GM23248 (cell line): Measurements from ENCODE around the gene ANKRD37. TPM values are rescaled to one million over a fixed set of nuclear protein-coding genes. Genes with fewer than 3 reads are reported as not detected.

Experiments
- DNase-seq: peaks from one replicate; pipeline ENCODE4 v3.0.0-alpha.2; 2015
- H2AFZ ChIP-seq: fragments of 200-600 bp; sonication (generic); 2 replicates; pipeline ENCODE4 v1.6.1; 2016; ENCODE audit warnings: antibody characterized with exemption
- H3F3A ChIP-seq: fragments of 200-600 bp; sonication (generic); 2 replicates; pipeline ENCODE4 v1.6.1; 2016; ENCODE audit warnings: mild to moderate bottlenecking, antibody characterized with exemption, mixed run types; ENCODE audit not compliant: insufficient read depth
- H3K27ac ChIP-seq: fragments of 200-600 bp; sonication (generic); 2 replicates; pipeline ENCODE4 v1.5.1; 2016; ENCODE audit warnings: mild to moderate bottlenecking
- H3K27me3 ChIP-seq: fragments of 200-600 bp; sonication (generic); replicated peaks from 2 replicates; pipeline ENCODE4 v1.6.1; 2016; ENCODE audit warnings: mild to moderate bottlenecking; ENCODE audit not compliant: insufficient read depth
- H3K36me3 ChIP-seq: fragments of 200-600 bp; sonication (generic); 2 replicates; pipeline ENCODE4 v1.6.1; 2016; ENCODE audit warnings: low read depth, mild to moderate bottlenecking
- H3K4me1 ChIP-seq: fragments of 200-600 bp; sonication (generic); 2 replicates; pipeline ENCODE4 v1.6.1; 2016; ENCODE audit warnings: mild to moderate bottlenecking; ENCODE audit not compliant: insufficient read depth
- H3K4me2 ChIP-seq: fragments of 200-600 bp; sonication (generic); one replicate; pipeline ENCODE4 v1.6.1; 2016; ENCODE audit warnings: mild to moderate bottlenecking; ENCODE audit not compliant: unreplicated experiment
- H3K4me3 ChIP-seq: fragments of 200-600 bp; sonication (generic); 2 replicates; pipeline ENCODE4 v1.5.1; 2016; ENCODE audit warnings: mild to moderate bottlenecking
- H3K79me2 ChIP-seq: fragments of 200-600 bp; sonication (generic); 2 replicates; pipeline ENCODE4 v1.6.1; 2016; ENCODE audit warnings: mild to moderate bottlenecking; ENCODE audit not compliant: insufficient read depth
- H3K9ac ChIP-seq: fragments of 200-600 bp; sonication (generic); 2 replicates; pipeline ENCODE4 v1.6.1; 2016; ENCODE audit warnings: mild to moderate bottlenecking
- H3K9me2 ChIP-seq: fragments of 200-600 bp; sonication (generic); 2 replicates; pipeline ENCODE4 v1.6.1; 2016; ENCODE audit warnings: mixed run types, mild to moderate bottlenecking, moderate library complexity; ENCODE audit not compliant: insufficient read depth
- H3K9me3 ChIP-seq: fragments of 200-600 bp; sonication (generic); one replicate; pipeline ENCODE4 v1.6.1; 2017; ENCODE audit warnings: low read depth
- H4K20me1 ChIP-seq: fragments of 200-600 bp; sonication (generic); 2 replicates; pipeline ENCODE4 v1.6.0; 2016; ENCODE audit not compliant: insufficient read depth
- EZH2 ChIP-seq: fragments of 200-600 bp; sonication (generic); IDR thresholded peaks from 2 replicates; pipeline ENCODE4 v1.6.1; 2018; ENCODE audit warnings: antibody characterized with exemption, mild to moderate bottlenecking; ENCODE audit not compliant: insufficient read depth, poor library complexity, severe bottlenecking
- EZH2phosphoT487 ChIP-seq: fragments of 200-600 bp; sonication (generic); IDR thresholded peaks from 2 replicates; pipeline ENCODE4 v1.6.1; 2018; ENCODE audit warnings: antibody characterized with exemption, moderate library complexity, mild to moderate bottlenecking, low read depth; ENCODE audit not compliant: insufficient read depth
- WGBS, 2 experiments: methylation state at CpG; one replicate each; pipeline ENCODE4 v1.1.6; 2015 to 2017; ENCODE audit warnings: low lambda C conversion rate in 2 of 2, low coverage in 1 of 2; ENCODE audit errors: missing lambda C conversion rate in 2 of 2; 5-methylcytosine and 5-hydroxymethylcytosine counted together
- in situ Hi-C: fragments of 300-500 bp; cut with MboI; formaldehyde crosslinking; loops from 2 replicates; pipeline ENCODE4 v1.15.0; 2020
- polyA plus RNA-seq: library from polyadenylated mRNA; unstranded; fragments of >200 nt; fragmentation: Nextera tagmentation; extraction: Ambion mirVana; gene quantifications from 2 replicates; pipeline ENCODE4 v1.2.1, GENCODE V29; 2016
- small RNA-seq: library from RNA; depleted of rRNA; stranded (forward); fragments of <200 nt; gene quantifications from one replicate; pipeline ENCODE3, GENCODE V24; 2014; ENCODE audit warnings: low read depth, low replicate concordance
- total RNA-seq: library from RNA; depleted of rRNA; stranded (reverse); fragments of >200 nt; shearing (Covaris generic); gene quantifications from 2 replicates; pipeline ENCODE4 v1.2.3, GENCODE V29; 2014; rRNA removed

ANKRD37 gene
- total and polyA plus RNA-seq, 2 experiments from 2014 or later = 11.1 to 17.6 TPM

DNA sequence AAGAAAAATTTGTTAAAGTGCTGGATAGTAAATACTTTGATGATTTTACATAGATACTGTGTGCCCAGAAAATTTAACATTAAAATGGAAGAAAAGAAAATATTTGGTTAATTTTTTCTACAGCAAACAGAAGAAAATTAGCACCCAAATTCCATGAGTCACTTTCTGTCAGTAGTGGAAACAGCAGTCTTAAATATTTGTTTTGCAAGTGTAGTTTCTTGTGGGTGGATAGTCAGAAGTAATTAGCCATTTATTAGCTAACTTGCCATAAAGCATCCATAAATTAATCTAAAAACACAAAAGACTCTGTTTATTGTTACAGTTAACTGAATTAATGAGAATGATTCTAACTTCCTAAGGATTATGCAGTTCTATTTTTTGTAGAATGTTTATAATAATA, 38.8 kb downstream of the ANKRD37 start:
- DNase-seq = no peak
- Histone ChIP-seq H3K4me2 (no peak overlapping the region), H3K9me3 (no peaks in the 10 kb centered on the region), H3K9me2 (no peaks in the 10 kb centered on the region), H3F3A (no peaks in the 10 kb centered on the region), H3K36me3 (no peaks in the 10 kb centered on the region), H3K27ac (no peak overlapping the region), H3K4me3 (no peak overlapping the region), H3K79me2 (no peaks in the 10 kb centered on the region), H2AFZ (no peak overlapping the region), H3K9ac (no peak overlapping the region), H4K20me1 (no peaks in the 10 kb centered on the region), H3K27me3 (no peaks in the 10 kb centered on the region), H3K4me1 (no peaks in the 10 kb centered on the region)
- in situ Hi-C loops = no loop called here
- no peak for TF ChIP-seq EZH2
- TF ChIP-seq EZH2phosphoT487 = no peak

DNA sequence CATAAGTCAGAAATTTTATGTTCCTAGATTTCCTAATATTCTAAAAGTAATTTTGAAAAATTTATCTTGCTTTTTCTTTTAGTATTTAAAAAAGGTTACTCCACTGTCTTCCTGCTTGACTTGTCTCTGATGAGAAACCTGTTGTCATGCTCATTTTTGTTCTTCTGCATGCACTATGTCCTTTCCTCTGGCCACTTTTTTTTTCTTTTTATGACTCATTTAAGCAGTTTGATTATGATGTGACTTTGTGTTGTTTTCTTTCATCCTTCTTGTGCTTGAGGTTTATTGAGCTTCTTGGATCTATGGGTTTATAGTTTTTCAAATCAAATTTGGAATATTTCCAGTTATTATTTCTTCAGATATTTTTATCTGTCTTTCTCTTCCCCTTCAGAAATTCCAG, 41.2 kb downstream of the ANKRD37 start:
- Histone ChIP-seq H3K4me1 (no peaks in the 10 kb centered on the region), H3K27ac (no peak overlapping the region), H3F3A (no peaks in the 10 kb centered on the region), H3K9me2 (no peaks in the 10 kb centered on the region), H3K4me3 (no peak overlapping the region), H3K4me2 (no peak overlapping the region), H3K79me2 (no peaks in the 10 kb centered on the region), H2AFZ (no peak overlapping the region), H3K9ac (no peak overlapping the region), H3K9me3 (no peaks in the 10 kb centered on the region), H4K20me1 (no peaks in the 10 kb centered on the region), H3K36me3 (no peaks in the 10 kb centered on the region), H3K27me3 (no peaks in the 10 kb centered on the region)
- in situ Hi-C loops = no loop called here
- no peak for DNase-seq
- no peak for TF ChIP-seq EZH2phosphoT487
- TF ChIP-seq EZH2 = no peak

DNA sequence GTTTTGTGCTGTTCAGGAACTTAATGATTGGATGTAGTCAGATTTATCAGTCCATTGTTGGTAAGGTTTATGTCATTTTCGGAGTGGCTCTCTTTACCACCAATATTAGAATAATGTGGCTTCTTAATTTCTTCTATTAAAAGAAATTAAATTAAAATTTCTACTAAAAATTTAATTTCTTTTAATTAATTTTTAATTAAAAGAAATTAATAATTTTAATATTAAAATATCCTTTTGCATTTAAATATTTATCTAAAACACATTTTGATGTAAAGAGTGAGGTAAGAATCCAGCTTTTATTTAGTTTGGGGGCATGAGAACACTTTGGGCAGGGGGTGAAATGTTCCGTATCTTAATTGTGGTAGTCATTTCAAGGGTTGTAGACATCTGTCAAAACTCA, 44.8 kb downstream of the ANKRD37 start:
- TF ChIP-seq EZH2phosphoT487 (no peak), EZH2 (no peak)
- Histone ChIP-seq H3K27ac (no peak overlapping the region), H3K79me2 (no peaks in the 10 kb centered on the region), H3K4me1 (no peaks in the 10 kb centered on the region), H3K27me3 (no peaks in the 10 kb centered on the region), H2AFZ (no peak overlapping the region), H3K4me2 (no peak overlapping the region), H4K20me1 (no peaks in the 10 kb centered on the region), H3K36me3 (no peaks in the 10 kb centered on the region), H3F3A (no peaks in the 10 kb centered on the region), H3K9me2 (no peaks in the 10 kb centered on the region), H3K9ac (no peak overlapping the region), H3K4me3 (no peak overlapping the region), H3K9me3 (no peaks in the 10 kb centered on the region)
- 71 to 83% methylated on average over 2 of the region's 2 CpGs for WGBS, 2 experiments
- no peak for DNase-seq
- in situ Hi-C loops = no loop called here

DNA sequence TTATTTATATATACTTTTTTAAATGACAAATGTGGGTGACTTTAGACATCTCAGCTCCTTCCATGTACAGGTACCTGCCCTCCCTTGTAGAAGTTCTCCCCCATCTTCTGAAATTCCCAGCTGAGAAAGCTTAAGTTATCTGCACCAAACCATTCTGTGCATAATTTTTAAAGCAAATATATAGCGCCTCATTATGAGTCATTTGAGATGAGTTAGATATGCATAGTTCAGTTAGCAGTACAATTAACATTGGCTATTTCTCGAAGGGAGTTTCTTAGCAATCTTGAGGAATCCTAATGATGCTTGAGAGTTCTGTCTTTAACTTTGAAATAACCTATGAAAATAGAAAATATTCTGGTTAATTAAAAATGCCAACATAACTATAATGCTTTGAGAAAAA, 48.6 kb downstream of the ANKRD37 start:
- Histone ChIP-seq H3K27me3 (no peaks in the 10 kb centered on the region), H3K36me3 (no peaks in the 10 kb centered on the region), H3K27ac (no peak overlapping the region), H3K9me2 (no peaks in the 10 kb centered on the region), H3K9ac (no peak overlapping the region), H3K9me3 (no peaks in the 10 kb centered on the region), H3K4me1 (no peaks in the 10 kb centered on the region), H3F3A (no peaks in the 10 kb centered on the region), H4K20me1 (no peaks in the 10 kb centered on the region), H3K4me3 (no peak overlapping the region), H2AFZ (no peak overlapping the region), H3K4me2 (no peak overlapping the region), H3K79me2 (no peaks in the 10 kb centered on the region)
- DNase-seq = no peak
- WGBS, 2 experiments = 77 to 88% methylated on average over 2 of the region's 2 CpGs
- TF ChIP-seq EZH2 (no peak), EZH2phosphoT487 (no peak)
- in situ Hi-C loops = no loop called here

Small RNAs within 50 kb of the gene (small RNA-seq; reads per million reads assigned to genes)
- gene RF00019 = not detected

Other genes starting within 250 kb of the ANKRD37 start
- 44.0 and 46.3 TPM in 2 replicates for gene CFAP97, start 192.8 kb upstream of the ANKRD37 start, total RNA-seq
- 49.2 and 50.8 TPM in 2 replicates for gene CFAP97, start 192.8 kb upstream of the ANKRD37 start, polyA plus RNA-seq
- gene SNX25, start 187.2 kb upstream of the ANKRD37 start, total RNA-seq = 23.6 and 50.0 TPM in 2 replicates
- gene SNX25, start 187.2 kb upstream of the ANKRD37 start, polyA plus RNA-seq = 7.1 and 8.2 TPM in 2 replicates
- gene LRP2BP, start 917 bp upstream of the ANKRD37 start, total RNA-seq = 0.13 TPM in 1 of 2 replicates, not detected in the other
- gene LRP2BP, start 917 bp upstream of the ANKRD37 start, polyA plus RNA-seq = 0.67 and 0.76 TPM in 2 replicates
- gene UFSP2, start 29.1 kb downstream of the ANKRD37 start, total RNA-seq = 25.6 and 27.9 TPM in 2 replicates
- 26.8 and 33.0 TPM in 2 replicates for gene UFSP2, start 29.1 kb downstream of the ANKRD37 start, polyA plus RNA-seq
- 0.22 and 0.38 TPM in 2 replicates for gene CCDC110, start 74.9 kb downstream of the ANKRD37 start, total RNA-seq
- gene CCDC110, start 74.9 kb downstream of the ANKRD37 start, polyA plus RNA-seq = 0.13 and 0.44 TPM in 2 replicates
- gene PDLIM3, start 138.7 kb downstream of the ANKRD37 start, total RNA-seq = 0.25 TPM in 1 of 2 replicates, not detected in the other
- gene PDLIM3, start 138.7 kb downstream of the ANKRD37 start, polyA plus RNA-seq = 0.51 and 0.69 TPM in 2 replicates